ENCODE data around the gene SLA2. TPM values are rescaled to one million over a fixed set of nuclear protein-coding genes. Genes with fewer than 3 reads are reported as not detected.
"Not testable (repeated sequence)": the region's sequence is repeated elsewhere in the genome, so short reads cannot be mapped to it uniquely, and the experiment has no call there.

Gene SLA2
- polyA plus RNA-seq, 6 donors from 2014 or later: 0.09 to 0.40 (median 0.23) TPM; not detected in 2

DNA sequence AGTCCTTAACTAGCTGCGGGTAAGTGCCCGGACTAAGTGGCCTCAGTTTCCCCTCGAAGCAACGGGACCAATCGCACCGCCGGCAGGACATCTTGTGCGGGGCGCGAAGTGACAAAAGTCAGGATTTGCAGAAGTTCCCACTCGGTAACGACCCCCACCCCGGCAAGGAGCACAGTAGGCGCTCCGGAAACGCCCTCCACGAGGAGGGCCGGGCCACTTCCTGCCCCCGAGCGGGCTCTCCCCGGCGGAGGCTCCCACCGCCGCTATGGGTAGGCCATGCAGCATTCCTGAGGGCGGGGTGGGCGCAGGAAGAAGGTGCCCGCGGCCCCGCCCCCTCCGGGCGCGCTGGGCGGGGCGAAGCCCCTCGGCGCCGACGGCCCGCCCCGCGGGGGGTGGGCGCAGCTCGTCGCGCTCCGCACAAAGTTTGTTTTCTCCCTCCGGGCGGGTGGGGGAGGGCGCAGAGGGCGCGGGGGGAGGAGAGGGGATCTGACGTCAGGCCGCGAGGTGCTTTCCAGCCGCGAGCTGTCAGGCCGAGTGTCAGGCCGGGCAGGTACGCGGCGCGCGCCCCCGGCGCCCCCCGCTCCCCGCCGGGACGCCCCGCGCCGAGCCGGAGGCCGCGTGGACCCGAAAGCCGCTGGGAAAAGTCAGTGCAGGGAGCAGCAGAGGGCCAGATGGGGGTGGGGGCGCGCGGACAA lies 72.7 kb downstream of the SLA2 start, which contains the start of gene TGIF2:
Gene TGIF2 (plus strand): TSS at position 495 of the 695 bp plus-strand sequence. CDS start 5,178 bp downstream, outside the sequence.
- H3K9me3 Mint-ChIP-seq: no peaks in the 10 kb centered on the region
- peaks cover 33 to 44% (median 39%) of the 10 kb centered on the region in 3 donors for H3K4me1 Mint-ChIP-seq
- H3K4me3 Mint-ChIP-seq: peak within 1 kb of the TSS; percentile 85 to 99 (median 93)
- H3K27me3 Mint-ChIP-seq: no peaks in the 10 kb centered on the region
- DNase-seq (peak; percentile 91), ATAC-seq (ENCODE audit: low read depth in 2 of 2) (peak; percentile 70 to 71)
- no peaks in the 10 kb centered on the region for H3K36me3 Mint-ChIP-seq
- H3K27ac Mint-ChIP-seq: peak within 1 kb of the TSS; percentile 91 to 99 (median 99)

DNA sequence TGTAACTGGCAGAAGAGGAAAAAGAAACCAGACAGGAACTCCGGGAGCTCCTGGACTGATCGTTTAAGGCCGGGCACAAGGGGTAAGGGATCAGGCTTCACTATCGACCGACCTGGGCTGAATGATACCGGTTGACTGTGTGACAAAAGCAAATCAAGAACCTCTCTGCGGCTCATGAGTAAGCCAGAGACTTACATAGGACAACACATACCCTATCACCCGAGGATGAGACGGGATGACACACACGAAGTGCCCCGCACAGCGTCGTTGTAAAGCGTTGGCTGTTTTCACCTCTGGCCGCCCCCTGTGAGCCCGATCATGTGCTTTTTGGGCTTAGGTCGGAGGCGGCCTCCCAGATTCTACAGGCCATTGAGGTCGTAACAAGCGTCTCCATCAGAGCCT lies 73.3 kb downstream of the SLA2 start:
- Mint-ChIP-seq H3K4me3 (peak overlapping the region; percentile 84 to 95 (median 92)), H3K27me3 (no peaks in the 10 kb centered on the region), H3K9me3 (no peaks in the 10 kb centered on the region), H3K27ac (peak overlapping the region; percentile 91 to 99 (median 99)), H3K36me3 (no peaks in the 10 kb centered on the region), H3K4me1 (peaks cover 33 to 44% (median 39%) of the 10 kb centered on the region in 3 donors)
- DNase-seq (no peak), ATAC-seq (ENCODE audit: low read depth in 2 of 2) (peak; percentile 23 to 29)

DNA sequence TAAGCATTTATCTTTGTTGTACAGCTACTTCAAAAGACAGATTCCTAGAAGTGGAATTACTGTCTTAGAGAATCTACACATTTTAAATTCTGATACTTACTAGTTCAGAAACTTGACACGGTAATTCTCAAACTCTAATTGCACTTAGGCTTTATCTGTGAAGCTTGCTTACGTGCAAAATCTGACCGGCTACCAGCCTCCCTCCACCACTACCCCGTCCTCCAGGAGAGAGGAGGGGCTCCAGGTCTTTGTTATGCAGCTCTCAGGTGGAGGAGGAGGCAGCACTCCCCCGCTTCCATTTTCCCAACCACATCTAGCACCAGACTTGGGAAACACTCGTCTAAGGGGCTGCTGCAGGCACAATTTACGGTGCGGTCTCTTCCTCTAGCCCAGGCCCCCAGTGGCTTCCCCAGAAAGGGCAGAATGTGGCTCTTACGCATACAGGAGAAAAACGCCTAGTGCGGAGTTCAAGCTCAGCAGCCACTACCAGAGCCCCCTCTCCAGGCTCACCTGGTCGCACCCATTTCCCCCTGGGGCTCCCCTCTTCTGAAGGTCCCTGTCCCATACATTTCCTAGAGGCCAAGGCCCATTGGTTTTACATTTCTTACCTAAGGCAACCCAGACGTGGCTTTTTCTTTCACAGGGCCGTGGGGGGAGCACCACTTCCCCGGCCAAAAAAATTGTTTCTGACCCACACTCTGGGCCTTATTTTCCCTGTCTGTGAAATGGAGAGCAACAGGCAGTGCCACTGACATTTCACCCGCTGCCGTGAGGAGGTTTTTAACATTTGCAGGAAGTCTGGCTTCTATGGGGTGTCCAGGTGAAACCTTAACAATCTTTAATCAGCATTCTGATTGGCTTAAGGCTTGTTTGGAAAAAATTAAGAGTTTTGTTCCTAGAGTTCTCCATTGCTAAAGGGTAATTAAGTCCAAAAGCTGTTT lies 74.2 kb downstream of the SLA2 start:
- Mint-ChIP-seq H3K27me3 (no peaks in the 10 kb centered on the region), H3K4me1 (peaks cover 33 to 44% (median 39%) of the 10 kb centered on the region in 3 donors), H3K36me3 (no peaks in the 10 kb centered on the region), H3K27ac (peak overlapping the region; percentile 91 to 99 (median 99)), H3K9me3 (no peaks in the 10 kb centered on the region), H3K4me3 (peak overlapping the region; percentile 84 to 95 (median 92))
- DNase-seq: no peak
- ATAC-seq (ENCODE audit: low read depth in 2 of 2): no peak

DNA sequence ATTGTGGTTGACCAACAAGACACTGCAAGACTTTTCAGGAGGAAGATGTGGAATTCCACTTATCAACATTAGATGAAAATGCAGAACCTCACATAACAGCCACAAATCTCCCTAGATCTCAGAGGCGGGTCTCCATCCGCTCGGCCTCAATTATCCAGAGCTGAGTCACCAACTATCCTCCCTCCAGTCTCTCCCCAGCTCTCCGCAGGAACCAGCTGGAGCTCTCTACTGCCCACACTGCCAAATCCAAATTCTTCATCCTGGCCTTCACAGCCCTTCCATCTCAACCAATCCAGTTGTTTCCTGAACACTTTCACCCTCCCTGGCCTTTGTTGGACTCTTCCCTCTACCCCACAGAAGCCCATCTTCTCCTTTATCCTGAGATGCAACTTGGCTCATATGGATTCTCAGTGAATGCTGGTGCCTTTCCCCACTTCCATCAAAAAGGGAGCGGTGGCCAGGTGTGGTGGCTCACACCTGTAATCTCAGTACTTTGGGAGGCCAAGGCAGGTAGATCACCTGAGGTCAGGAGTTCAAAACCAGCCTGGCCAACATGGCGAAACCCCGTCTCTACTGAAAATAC lies 76.1 kb downstream of the SLA2 start:
- ATAC-seq (ENCODE audit: low read depth in 2 of 2): no peak
- Mint-ChIP-seq H3K27me3 (no peaks in the 10 kb centered on the region), H3K36me3 (no peaks in the 10 kb centered on the region), H3K4me3 (peak overlapping the region in 1 of 8 donors; percentile 10), H3K27ac (peak overlapping the region in 3 of 6 donors; percentile 6 to 51 (median 17)), H3K4me1 (peaks cover 18 to 25% (median 22%) of the 10 kb centered on the region in 3 donors), H3K9me3 (peaks cover under 1 to 5% (median 2%) of the 10 kb centered on the region in 7 donors)
- DNase-seq: no peak

DNA sequence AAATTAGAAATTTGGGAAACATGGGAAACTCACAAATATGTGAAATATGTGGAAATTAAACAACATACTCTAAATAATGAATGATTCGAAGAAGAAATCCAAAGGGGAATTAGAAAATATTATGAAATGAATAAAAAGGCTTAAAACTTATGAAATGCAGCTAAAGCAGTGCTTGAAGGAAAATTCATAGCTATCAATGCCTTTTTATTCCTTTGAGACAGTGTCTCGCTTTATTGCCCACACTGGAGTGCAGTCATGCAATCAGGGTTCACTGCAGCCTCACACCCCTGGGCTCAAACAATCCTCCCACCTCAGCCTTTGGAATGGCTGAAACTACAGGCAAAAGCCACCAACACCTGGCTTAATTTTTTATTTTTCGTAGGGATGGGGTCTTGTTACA lies 80.5 kb downstream of the SLA2 start:
- peaks cover 2 to 7% (median 4%) of the 10 kb centered on the region in 7 donors for H3K9me3 Mint-ChIP-seq
- DNase-seq (no peak), ATAC-seq (ENCODE audit: low read depth in 2 of 2) (no peak)
- H3K4me1 Mint-ChIP-seq: peaks cover 0 to 9% (median 0%) of the 10 kb centered on the region in 3 donors
- H3K27me3 Mint-ChIP-seq: no peaks in the 10 kb centered on the region
- H3K27ac Mint-ChIP-seq: peak overlapping the region in 1 of 6 donors; percentile 15
- H3K4me3 Mint-ChIP-seq: no peak overlapping the region
- no peaks in the 10 kb centered on the region for H3K36me3 Mint-ChIP-seq

DNA sequence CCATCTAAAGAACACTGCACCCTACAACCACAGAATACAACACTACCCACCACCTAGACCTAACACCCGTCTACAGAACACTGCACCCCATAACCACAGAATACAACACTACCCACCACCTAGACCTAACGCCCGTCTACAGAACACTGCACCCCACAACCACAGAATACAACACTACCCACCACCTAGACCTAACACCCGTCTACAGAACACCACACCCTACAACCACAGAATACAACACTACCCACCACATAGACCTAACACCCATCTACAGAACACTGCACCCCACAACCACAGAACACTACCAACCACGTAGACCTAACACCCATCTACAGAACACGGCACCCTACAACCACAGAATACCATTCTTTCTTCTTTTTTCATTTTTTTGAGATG lies 81.3 kb downstream of the SLA2 start:
- not testable (repeated sequence) for ATAC-seq (ENCODE audit: low read depth in 2 of 2); H3K36me3 Mint-ChIP-seq; H3K27ac Mint-ChIP-seq; H3K27me3 Mint-ChIP-seq; H3K4me3 Mint-ChIP-seq; H3K9me3 Mint-ChIP-seq; H3K4me1 Mint-ChIP-seq; DNase-seq

DNA sequence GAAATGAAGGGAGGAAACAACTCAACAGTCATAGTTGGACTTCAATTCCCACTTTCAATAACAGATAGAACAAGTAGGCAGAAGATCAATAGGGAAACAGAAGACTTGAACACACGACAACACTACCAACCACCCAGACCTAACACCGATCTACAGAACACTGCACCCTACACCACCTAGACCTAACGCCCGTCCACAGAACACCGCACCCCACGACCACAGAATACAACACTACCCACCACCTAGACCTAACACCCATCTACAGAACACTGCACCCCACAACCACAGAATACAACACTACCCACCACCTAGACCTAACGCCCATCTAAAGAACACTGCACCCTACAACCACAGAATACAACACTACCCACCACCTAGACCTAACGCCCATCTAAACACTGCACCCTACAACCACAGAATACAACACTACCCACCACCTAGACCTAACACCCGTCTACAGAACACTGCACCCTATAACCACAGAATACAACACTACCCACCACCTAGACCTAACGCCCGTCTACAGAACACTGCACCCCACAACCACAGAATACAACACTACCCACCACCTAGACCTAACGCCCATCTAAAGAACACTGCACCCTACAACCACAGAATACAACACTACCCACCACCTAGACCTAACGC lies 81.8 kb downstream of the SLA2 start:
- not testable (repeated sequence) for ATAC-seq (ENCODE audit: low read depth in 2 of 2); H3K4me3 Mint-ChIP-seq; H3K27me3 Mint-ChIP-seq; H3K4me1 Mint-ChIP-seq; H3K9me3 Mint-ChIP-seq; DNase-seq; H3K27ac Mint-ChIP-seq; H3K36me3 Mint-ChIP-seq

DNA sequence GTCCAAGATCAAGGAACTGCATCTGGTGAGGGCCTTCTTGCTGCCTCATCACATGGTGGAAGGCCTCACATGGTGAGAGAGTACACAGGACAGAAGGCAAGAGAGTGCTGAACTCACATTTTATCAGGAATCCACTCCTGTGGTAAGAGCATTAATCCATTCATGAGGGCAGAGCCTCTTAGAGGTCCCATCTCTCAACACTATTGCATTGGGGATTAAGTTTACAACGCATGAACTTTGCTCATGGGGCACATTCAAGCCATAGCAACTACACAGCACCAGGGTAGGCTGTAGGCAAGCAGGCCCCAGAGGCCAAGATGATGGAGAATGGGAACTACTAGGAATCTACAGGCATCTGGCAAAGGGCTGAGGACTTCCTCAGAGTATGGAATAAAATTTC lies 82.6 kb downstream of the SLA2 start:
- H3K9me3 Mint-ChIP-seq: peaks cover 2 to 7% (median 4%) of the 10 kb centered on the region in 7 donors
- no peak for ATAC-seq (ENCODE audit: low read depth in 2 of 2)
- no peak for DNase-seq
- H3K4me1 Mint-ChIP-seq: peaks cover 0 to 9% (median under 1%) of the 10 kb centered on the region in 3 donors
- H3K36me3 Mint-ChIP-seq: no peaks in the 10 kb centered on the region
- peak overlapping the region in 1 of 6 donors; percentile 59 for H3K27ac Mint-ChIP-seq
- H3K4me3 Mint-ChIP-seq: no peak overlapping the region
- no peaks in the 10 kb centered on the region for H3K27me3 Mint-ChIP-seq

DNA sequence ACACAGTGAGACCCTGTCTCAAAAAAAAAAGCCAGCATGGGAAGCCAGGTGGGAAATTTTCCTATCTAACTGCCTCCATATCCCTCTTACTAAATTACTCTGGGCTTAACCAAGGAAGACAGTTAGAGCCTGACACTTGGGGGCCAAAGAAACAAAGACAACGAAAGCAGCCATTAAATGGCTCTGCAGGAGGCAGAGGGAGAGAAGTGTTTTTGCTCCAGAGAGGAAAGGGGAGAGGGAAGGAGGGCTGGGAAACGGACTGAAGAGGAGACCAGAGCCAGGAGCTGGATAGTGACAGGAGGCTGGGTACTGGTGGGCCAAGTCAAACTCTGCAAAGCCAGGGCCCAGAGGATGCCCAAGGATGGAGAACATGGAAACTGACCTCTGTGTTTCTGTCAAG lies 83.3 kb downstream of the SLA2 start:
- H3K36me3 Mint-ChIP-seq: no peaks in the 10 kb centered on the region
- H3K9me3 Mint-ChIP-seq: peaks cover 2 to 7% (median 4%) of the 10 kb centered on the region in 7 donors
- H3K4me1 Mint-ChIP-seq: peaks cover 0 to 9% (median 4%) of the 10 kb centered on the region in 3 donors
- DNase-seq (no peak), ATAC-seq (ENCODE audit: low read depth in 2 of 2) (no peak)
- H3K4me3 Mint-ChIP-seq: no peak overlapping the region
- peak overlapping the region in 1 of 6 donors; percentile 89 for H3K27ac Mint-ChIP-seq
- no peaks in the 10 kb centered on the region for H3K27me3 Mint-ChIP-seq

Other genes with a start within 250 kb of the SLA2 start
- 1 to 10 TPM in 2 of 6 donors, under 1 TPM in 4; 0.13 to 2.5 (median 0.78) TPM for gene MYL9, start 104.7 kb downstream of the SLA2 start, polyA plus RNA-seq (ENCODE audit: low read depth in 6 of 6)
- gene TGIF2, start 72.6 kb downstream of the SLA2 start, polyA plus RNA-seq (ENCODE audit: low read depth in 6 of 6): 10 to 100 TPM; 33.3 to 50.5 (median 39.9) TPM
- 100 to 1,000 TPM in 5 of 6 donors, 10 to 100 TPM in 1; 84.9 to 162 (median 111) TPM for gene RAB5IF, start 40.4 kb downstream of the SLA2 start, polyA plus RNA-seq (ENCODE audit: low read depth in 6 of 6)
- gene NDRG3, start 99.9 kb upstream of the SLA2 start, polyA plus RNA-seq (ENCODE audit: low read depth in 6 of 6): 10 to 100 TPM; 45.1 to 70.3 (median 51.2) TPM
- 10 to 100 TPM; 22.5 to 35.9 (median 27.6) TPM for gene DSN1, start 127.6 kb upstream of the SLA2 start, polyA plus RNA-seq (ENCODE audit: low read depth in 6 of 6)
- under 1 TPM in 1 of 6 donors, not detected in 5; 0.27 TPM for gene TLDC2, start 229.9 kb upstream of the SLA2 start, polyA plus RNA-seq (ENCODE audit: low read depth in 6 of 6)

All from naive B cell (primary cell).